Muscle of leg (tissue), 11 donors: Measurements from ENCODE around the gene ADGRG1. TPM values are rescaled to one million over a fixed set of nuclear protein-coding genes. Genes with fewer than 3 reads are reported as not detected.

ENCODE experiments used
- DNase-seq: peaks from one replicate; pipeline ENCODE4 v3.0.0; 2013
- H3K27ac ChIP-seq: one replicate; pipeline ENCODE4 v1.5.1; 2013; ENCODE audit warnings: mild to moderate bottlenecking, low read length, control low read depth
- H3K27me3 ChIP-seq: one replicate; pipeline ENCODE4 v1.6.1; 2013; ENCODE audit warnings: low read length; ENCODE audit not compliant: control insufficient read depth, insufficient read depth
- H3K36me3 ChIP-seq: one replicate; pipeline ENCODE4 v1.6.1; 2013; ENCODE audit warnings: low read length; ENCODE audit not compliant: control insufficient read depth, insufficient read depth
- H3K4me1 ChIP-seq: one replicate; pipeline ENCODE4 v1.6.1; 2013; ENCODE audit warnings: low read length; ENCODE audit not compliant: control insufficient read depth, insufficient read depth
- H3K4me3 ChIP-seq: one replicate; pipeline ENCODE4 v1.5.1; 2013; ENCODE audit warnings: low read length, control low read depth
- H3K9me3 ChIP-seq: replicated peaks from 2 replicates; pipeline ENCODE4 v1.6.1; 2013; ENCODE audit warnings: low read depth, low read length; ENCODE audit not compliant: control insufficient read depth
- WGBS: methylation state at CpG from one replicate; pipeline ENCODE4 v1.1.5; 2013; ENCODE audit warnings: missing lambda C conversion rate; ENCODE audit not compliant: insufficient coverage; 5-methylcytosine and 5-hydroxymethylcytosine counted together
- polyA plus RNA-seq, 8 donors: library from polyadenylated mRNA; unstranded; fragments of 120-200 nt; gene quantifications; one replicate each; pipeline versions ENCODE4 v1.2.1 to v1.2.3, GENCODE V29; 2013; ENCODE audit warnings: inconsistent platforms in 1 of 8, low replicate concordance in 1 of 8; ENCODE audit not compliant: insufficient read length in 8 of 8, insufficient read depth in 1 of 8
- total RNA-seq: library from RNA; stranded (reverse); fragments of 120-200 nt; gene quantifications from one replicate; pipeline ENCODE4 v1.2.4, GENCODE V29; 2013

The ADGRG1 gene
- total and polyA plus RNA-seq, 9 donors, result 1.9 to 13.0 (median 5.5) TPM

- no peaks in the 10 kb centered on the region for H3K9me3 ChIP-seq
- H3K27ac ChIP-seq, result no peak overlapping the region
- H3K4me3 ChIP-seq, result no peak overlapping the region
- H3K4me1 ChIP-seq, result peaks cover 25% of the 10 kb centered on the region
- WGBS, result no CpG with 5 or more reads among the region's 8 CpGs
- DNase-seq, result no peak
- H3K36me3 ChIP-seq, result no peaks in the 10 kb centered on the region
- peaks cover 4% of the 10 kb centered on the region for H3K27me3 ChIP-seq
Measured at GRCh38 chr16:57612494-57612893, 15.9 kb upstream of the ADGRG1 start.

GRCh38 chr16:57613514-57613913 lies 14.9 kb upstream of the ADGRG1 start:
- no peaks in the 10 kb centered on the region for H3K36me3 ChIP-seq
- DNase-seq, result no peak
- no peaks in the 10 kb centered on the region for H3K9me3 ChIP-seq
- peaks cover 23% of the 10 kb centered on the region for H3K4me1 ChIP-seq
- no peak overlapping the region for H3K27ac ChIP-seq
- WGBS, result 46% methylated on average over 3 of the region's 4 CpGs
- peaks cover 4% of the 10 kb centered on the region for H3K27me3 ChIP-seq
- H3K4me3 ChIP-seq, result no peak overlapping the region

- peaks cover under 1% of the 10 kb centered on the region for H3K27me3 ChIP-seq
- 73% methylated on average over 5 of the region's 6 CpGs for WGBS
Measured at GRCh38 chr16:57614536-57614935, 13.9 kb upstream of the ADGRG1 start.

GRCh38 chr16:57614944-57615343 lies 13.5 kb upstream of the ADGRG1 start:
- WGBS, result 92% methylated on average over 8 of the region's 9 CpGs
- H3K4me1 ChIP-seq, result peaks cover 9% of the 10 kb centered on the region
- H3K4me3 ChIP-seq, result no peak overlapping the region
- no peaks in the 10 kb centered on the region for H3K36me3 ChIP-seq
- no peak overlapping the region for H3K27ac ChIP-seq
- no peaks in the 10 kb centered on the region for H3K9me3 ChIP-seq
- no peaks in the 10 kb centered on the region for H3K27me3 ChIP-seq
- DNase-seq, result no peak

More at GRCh38 chr16:57614536-57614935, 13.9 kb upstream of the ADGRG1 start:
- Histone ChIP-seq H3K36me3 (no peaks in the 10 kb centered on the region), H3K9me3 (no peaks in the 10 kb centered on the region), H3K4me1 (peaks cover 12% of the 10 kb centered on the region), H3K4me3 (no peak overlapping the region), H3K27ac (no peak overlapping the region)
- no peak for DNase-seq

GRCh38 chr16:57615813-57616212 lies 12.6 kb upstream of the ADGRG1 start:
- no peak overlapping the region for H3K27ac ChIP-seq
- no peaks in the 10 kb centered on the region for H3K9me3 ChIP-seq
- H3K27me3 ChIP-seq, result no peaks in the 10 kb centered on the region
- no peak for DNase-seq
- H3K36me3 ChIP-seq, result no peaks in the 10 kb centered on the region
- WGBS, result 91% methylated on average over 5 of the region's 10 CpGs
- H3K4me3 ChIP-seq, result no peak overlapping the region
- peaks cover 8% of the 10 kb centered on the region for H3K4me1 ChIP-seq

GRCh38 chr16:57616241-57616640 lies 12.2 kb upstream of the ADGRG1 start:
- peaks cover 8% of the 10 kb centered on the region for H3K4me1 ChIP-seq
- no peaks in the 10 kb centered on the region for H3K9me3 ChIP-seq
- H3K36me3 ChIP-seq, result no peaks in the 10 kb centered on the region
- H3K27me3 ChIP-seq, result no peaks in the 10 kb centered on the region
- DNase-seq, result no peak
- H3K27ac ChIP-seq, result no peak overlapping the region
- WGBS, result 73% methylated on average over 2 of the region's 7 CpGs
- no peak overlapping the region for H3K4me3 ChIP-seq

- H3K36me3 ChIP-seq, result no peaks in the 10 kb centered on the region
- H3K9me3 ChIP-seq, result no peaks in the 10 kb centered on the region
- no peak for DNase-seq
- WGBS, result no CpG with 5 or more reads among the region's 4 CpGs
- H3K27ac ChIP-seq, result no peak overlapping the region
- no peaks in the 10 kb centered on the region for H3K27me3 ChIP-seq
- no peak overlapping the region for H3K4me3 ChIP-seq
- peaks cover 8% of the 10 kb centered on the region for H3K4me1 ChIP-seq
Measured at GRCh38 chr16:57616876-57617275, 11.6 kb upstream of the ADGRG1 start.

- Histone ChIP-seq H3K36me3 (no peaks in the 10 kb centered on the region), H3K27me3 (no peaks in the 10 kb centered on the region), H3K4me1 (peaks cover 9% of the 10 kb centered on the region), H3K27ac (no peak overlapping the region), H3K9me3 (no peaks in the 10 kb centered on the region), H3K4me3 (no peak overlapping the region)
- 97% methylated on average over 6 of the region's 8 CpGs for WGBS
- DNase-seq, result no peak
Measured at GRCh38 chr16:57617604-57618111, 10.8 kb upstream of the ADGRG1 start.

- H3K4me1 ChIP-seq, result peaks cover 15% of the 10 kb centered on the region
- no peaks in the 10 kb centered on the region for H3K36me3 ChIP-seq
- no peak overlapping the region for H3K4me3 ChIP-seq
- H3K27ac ChIP-seq, result no peak overlapping the region
- H3K27me3 ChIP-seq, result no peaks in the 10 kb centered on the region
- no peaks in the 10 kb centered on the region for H3K9me3 ChIP-seq
- 73% methylated on average over 11 of the region's 19 CpGs for WGBS
- no peak for DNase-seq
Measured at GRCh38 chr16:57618296-57619132, 9.9 kb upstream of the ADGRG1 start.

GRCh38 chr16:57619133-57619605 lies 9.3 kb upstream of the ADGRG1 start:
- H3K27me3 ChIP-seq, result no peaks in the 10 kb centered on the region
- peaks cover 16% of the 10 kb centered on the region for H3K4me1 ChIP-seq
- H3K9me3 ChIP-seq, result no peaks in the 10 kb centered on the region
- 78% methylated on average over 8 of the region's 8 CpGs for WGBS
- H3K36me3 ChIP-seq, result no peaks in the 10 kb centered on the region
- H3K4me3 ChIP-seq, result no peak overlapping the region
- no peak overlapping the region for H3K27ac ChIP-seq
- DNase-seq, result no peak
